Cardiac fibroblast (primary cell): Measurements from ENCODE around the gene HOXB9.
A peak's percentile ranks its signal among the peaks of the same experiment; 100 is the strongest.

Experiments used
- DNase-seq, 2 donors: peaks; one replicate each; pipeline versions ENCODE4 v3.0.0 to v3.0.0-alpha.2; 2010; ENCODE audit warnings: low read depth in 2 of 2
- H3K4me3 ChIP-seq, 2 donors: replicated peaks in 1 of 2; 1 replicate in 1 of 2; 2 replicates in 1 of 2; pipeline ENCODE4 v1.5.1; 2011; ENCODE audit warnings: low read depth in 2 of 2, low read length in 2 of 2, mild to moderate bottlenecking in 2 of 2, moderate library complexity in 1 of 2
- TF ChIP-seq, protein P1 (sequence below): IDR thresholded peaks from one replicate; pipeline ENCODE4 v1.5.1; 2011; ENCODE audit warnings: low read depth, mild to moderate bottlenecking, low read length, inconsistent platforms

The HOXB9 gene

DNA sequence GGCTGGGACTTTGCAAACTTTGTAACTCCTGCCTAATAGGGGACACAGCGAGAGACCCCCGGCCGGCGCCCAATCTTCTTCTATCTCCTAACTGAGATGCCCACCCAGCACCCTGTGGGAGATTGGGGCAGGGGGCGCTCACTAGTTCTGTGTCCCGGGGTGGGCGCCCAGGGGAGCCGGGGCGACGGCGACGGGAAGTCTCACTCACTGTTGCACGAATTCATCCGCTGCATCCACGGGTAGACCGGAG, 28.7 kb downstream of the HOXB9 start:
- H3K4me3 ChIP-seq: peak overlapping the region in 1 of 2 donors; percentile 41
- no peak for DNase-seq
- TF ChIP-seq, protein P1, sequence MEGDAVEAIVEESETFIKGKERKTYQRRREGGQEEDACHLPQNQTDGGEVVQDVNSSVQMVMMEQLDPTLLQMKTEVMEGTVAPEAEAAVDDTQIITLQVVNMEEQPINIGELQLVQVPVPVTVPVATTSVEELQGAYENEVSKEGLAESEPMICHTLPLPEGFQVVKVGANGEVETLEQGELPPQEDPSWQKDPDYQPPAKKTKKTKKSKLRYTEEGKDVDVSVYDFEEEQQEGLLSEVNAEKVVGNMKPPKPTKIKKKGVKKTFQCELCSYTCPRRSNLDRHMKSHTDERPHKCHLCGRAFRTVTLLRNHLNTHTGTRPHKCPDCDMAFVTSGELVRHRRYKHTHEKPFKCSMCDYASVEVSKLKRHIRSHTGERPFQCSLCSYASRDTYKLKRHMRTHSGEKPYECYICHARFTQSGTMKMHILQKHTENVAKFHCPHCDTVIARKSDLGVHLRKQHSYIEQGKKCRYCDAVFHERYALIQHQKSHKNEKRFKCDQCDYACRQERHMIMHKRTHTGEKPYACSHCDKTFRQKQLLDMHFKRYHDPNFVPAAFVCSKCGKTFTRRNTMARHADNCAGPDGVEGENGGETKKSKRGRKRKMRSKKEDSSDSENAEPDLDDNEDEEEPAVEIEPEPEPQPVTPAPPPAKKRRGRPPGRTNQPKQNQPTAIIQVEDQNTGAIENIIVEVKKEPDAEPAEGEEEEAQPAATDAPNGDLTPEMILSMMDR: no peak

DNA sequence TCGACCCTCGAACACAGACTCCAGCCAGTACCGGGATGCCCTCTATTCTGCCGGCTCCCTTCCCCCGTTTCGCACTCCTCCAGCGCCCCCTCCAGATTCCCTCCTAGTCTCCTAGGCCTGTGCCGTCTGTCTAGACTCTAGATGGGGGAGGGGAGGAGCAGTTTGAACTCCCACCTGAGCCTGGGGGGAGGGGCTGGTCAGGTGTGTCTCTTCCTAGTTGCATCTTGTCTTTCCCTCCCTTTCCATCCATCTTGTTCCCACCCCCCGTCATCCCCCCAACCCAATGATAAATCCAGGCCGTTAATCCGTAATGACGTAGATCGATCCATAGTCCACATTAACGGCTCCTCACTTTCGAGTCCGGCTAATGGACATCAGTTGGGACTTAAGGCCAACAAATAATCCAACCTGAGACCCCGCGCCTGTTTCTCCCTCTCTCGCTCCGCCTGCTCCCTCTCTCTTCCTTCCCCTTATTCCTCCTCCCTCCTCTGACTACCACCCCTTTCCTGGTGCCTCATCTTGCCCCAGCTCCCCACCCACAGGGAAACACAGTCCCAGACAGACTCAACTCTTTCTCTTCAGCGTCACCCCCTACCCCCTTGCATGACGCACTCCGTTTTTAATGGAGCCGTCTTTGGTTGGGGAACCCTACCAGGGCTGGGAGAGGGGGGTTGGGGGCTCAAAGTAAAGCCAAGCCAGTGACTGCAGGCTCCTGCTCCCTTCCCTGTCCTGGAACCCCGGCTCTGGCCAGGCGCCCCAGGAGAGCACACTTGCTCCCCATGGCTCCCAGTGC, 29.2 kb downstream of the HOXB9 start:
- no peak overlapping the region for H3K4me3 ChIP-seq
- TF ChIP-seq, protein P1: no peak
- no peak for DNase-seq

DNA sequence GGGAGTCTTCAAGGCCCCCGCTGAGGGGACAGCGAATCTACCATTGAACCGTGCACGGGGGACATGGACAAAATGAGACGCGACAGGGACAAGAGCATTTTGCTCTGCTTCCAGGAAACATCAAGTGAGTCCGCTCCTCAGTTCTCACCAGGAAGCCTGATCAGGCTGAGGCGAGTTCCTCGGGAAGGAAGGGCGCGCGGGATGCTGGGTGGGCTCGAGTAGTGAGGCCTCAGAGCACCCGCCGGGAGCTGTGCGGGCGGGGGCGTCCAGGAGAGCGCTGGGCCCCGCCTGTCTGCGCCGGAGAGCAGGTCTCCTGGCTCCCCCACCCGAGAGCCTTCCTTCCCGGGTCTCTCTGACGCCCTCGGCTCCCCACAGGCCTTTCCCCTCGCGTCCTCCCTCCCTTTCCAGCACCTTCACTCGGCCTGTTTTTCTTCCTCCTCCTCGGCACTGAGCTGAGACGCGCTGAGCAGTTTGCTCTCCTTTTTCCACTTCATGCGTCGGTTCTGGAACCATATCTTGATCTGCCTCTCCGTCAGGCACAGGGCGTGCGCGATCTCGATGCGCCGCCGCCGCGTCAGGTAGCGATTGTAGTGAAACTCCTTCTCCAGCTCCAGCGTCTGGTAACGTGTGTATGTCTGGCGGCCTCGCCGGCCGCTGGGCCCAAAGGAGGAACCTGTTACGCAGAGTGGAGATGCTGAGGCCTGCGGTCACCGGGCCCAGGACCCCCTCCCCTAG, 30.0 kb downstream of the HOXB9 start:
- TF ChIP-seq, protein P1: no peak
- no peak for DNase-seq
- no peak overlapping the region for H3K4me3 ChIP-seq

DNA sequence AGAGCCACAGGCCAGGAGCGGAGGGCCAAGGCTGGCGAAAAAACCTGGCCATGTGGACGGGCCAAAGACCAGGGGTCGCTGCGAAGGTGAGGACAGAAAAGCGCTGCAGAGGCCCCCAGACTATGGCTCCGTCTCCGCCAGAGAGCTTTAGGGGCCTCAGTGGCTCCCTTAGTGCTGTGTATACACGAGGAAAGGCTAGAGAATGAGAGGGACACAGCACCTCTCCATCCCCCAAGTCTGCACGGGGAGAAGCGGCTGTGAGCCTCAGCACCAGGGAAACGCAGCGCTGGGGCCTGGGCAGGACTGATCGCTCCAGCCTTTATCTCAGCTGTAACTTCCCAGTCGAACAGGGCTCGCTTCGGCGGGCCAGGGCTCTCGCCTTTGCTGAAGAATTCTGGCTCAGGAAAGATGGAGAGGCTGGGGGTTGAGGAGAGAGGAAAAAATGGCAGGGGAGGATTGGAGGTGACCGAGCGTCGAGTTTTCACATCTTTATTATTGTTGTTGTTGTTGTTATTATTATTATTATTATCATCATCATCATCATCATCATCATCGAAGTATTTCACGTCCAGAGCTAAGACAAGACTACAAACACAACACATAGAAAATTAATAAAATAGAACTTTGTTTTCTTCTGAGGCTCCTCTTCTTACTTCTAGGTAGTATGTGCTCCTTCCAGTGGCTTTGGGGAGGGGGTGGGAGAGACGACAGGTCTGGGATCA, 30.7 kb downstream of the HOXB9 start:
- no peak overlapping the region for H3K4me3 ChIP-seq
- no peak for DNase-seq
- TF ChIP-seq, protein P1: no peak

DNA sequence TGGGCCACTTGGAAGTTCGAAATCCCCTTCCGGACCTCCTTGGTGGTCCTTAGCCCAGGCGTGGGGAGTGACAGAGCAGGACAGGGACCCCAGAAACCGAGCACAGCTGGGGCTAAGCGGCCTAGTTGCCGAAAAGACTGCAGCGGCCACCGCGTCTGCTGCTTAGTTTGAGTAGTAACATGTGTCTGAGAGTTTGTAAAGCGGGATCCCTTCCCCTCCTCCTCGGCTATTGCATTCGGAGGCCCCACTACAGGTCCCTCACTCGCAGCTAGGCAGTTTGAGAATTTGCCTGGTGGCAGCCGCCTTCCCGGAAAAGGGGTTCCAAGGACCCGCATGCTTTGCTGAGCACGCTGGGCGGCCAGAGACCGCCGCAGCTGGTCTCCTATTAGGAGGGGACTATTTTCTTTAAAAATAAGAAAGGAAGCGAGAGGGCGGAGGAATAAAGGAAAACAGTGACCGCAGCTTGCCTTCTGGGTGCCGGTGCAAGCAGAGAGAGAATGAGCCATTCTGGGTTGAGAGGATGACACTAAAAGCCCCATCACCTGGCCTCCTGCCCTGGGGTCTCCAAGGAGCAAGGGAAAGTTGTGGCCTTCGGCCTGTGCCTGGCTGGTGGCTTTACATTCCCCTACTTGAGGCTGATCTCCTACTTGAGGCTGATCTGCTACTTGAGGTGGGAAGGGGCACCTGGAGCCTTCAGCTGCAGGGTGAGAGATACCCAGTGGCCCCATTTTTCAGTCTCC, 31.4 kb downstream of the HOXB9 start:
- no peak for DNase-seq
- no peak overlapping the region for H3K4me3 ChIP-seq
- TF ChIP-seq, protein P1: no peak

DNA sequence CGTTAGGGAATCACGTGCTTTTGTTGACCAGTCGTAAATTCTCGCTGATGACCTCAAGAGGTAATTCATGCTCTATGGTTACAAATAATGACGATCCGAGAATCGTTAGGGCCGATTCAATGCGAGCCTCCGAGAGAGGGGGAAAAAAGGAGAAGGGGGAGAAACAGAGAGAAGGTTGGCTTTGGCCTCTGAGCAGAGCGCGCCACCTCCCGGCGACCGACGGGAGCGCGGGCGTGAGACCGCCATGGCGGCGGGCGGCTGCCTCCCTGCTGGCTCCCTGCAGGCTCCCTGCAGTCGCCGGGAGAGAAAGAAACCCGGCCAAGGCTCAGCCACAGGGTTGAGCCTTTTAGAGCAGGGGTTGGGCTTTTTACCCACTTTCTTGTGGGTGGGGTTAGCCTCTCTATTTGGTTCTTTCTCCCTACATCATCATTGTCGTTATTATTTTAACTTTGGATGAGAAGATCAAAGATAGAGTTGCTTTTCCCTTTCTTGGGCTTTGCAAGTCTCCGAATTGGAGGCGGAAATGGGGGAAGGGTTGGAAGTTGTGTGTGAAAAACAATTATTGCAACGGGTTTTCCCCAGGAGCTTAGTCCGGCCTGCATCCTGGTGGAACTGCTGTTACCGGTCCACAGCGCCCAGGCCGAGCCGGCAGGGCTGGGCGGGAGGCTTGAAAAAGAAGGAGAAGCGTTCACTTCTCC, 32.2 kb downstream of the HOXB9 start:
- peak overlapping the region in 1 of 2 donors; percentile 24 for H3K4me3 ChIP-seq

More for the DNA sequence above, 32.2 kb downstream of the HOXB9 start:
- DNase-seq: peak; percentile 73 to 75
- TF ChIP-seq, protein P1: peak; percentile 81
